HG03439 (cell line): ENCODE data around the gene CDKAL1.
"Not testable (repeated sequence)": the region's sequence is repeated elsewhere in the genome, so short reads cannot be mapped to it uniquely, and the experiment has no call there.

Experiments
- ATAC-seq: cut with Tn5 transposase; IDR thresholded peaks from one replicate; pipeline ENCODE4 v1.9.1; 2021; ENCODE audit warnings: mild to moderate bottlenecking, moderate library complexity; ENCODE audit not compliant: unreplicated experiment

CDKAL1 gene

GRCh38 chr6:21049148-21049547, 514.9 kb downstream of the CDKAL1 start:
- no peak for ATAC-seq

GRCh38 chr6:21049572-21049971, 515.3 kb downstream of the CDKAL1 start:
- ATAC-seq: no peak

- ATAC-seq: no peak
Measured at GRCh38 chr6:21050935-21051334, 516.7 kb downstream of the CDKAL1 start.

GRCh38 chr6:21051777-21052176, 517.5 kb downstream of the CDKAL1 start:
- ATAC-seq: no peak

DNA sequence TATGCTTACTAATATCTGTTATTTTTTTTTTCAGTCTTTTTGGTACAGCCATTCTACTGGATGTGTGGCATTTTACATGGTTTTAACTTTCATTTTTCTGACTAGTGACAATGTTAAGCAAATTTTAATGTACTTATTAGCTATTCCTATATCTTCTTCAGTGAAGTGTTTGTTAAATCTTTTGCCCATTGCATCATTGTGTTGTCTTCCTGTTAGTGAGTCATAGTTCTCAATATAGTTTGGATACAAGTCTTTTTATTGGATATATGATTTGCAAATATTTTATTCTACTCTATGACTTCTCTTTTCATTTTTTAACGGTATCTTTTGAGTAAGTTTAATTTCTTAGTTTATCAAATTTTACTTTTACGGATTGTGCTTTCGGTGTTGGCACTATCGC, 519.4 kb downstream of the CDKAL1 start:
- no peak for ATAC-seq

DNA sequence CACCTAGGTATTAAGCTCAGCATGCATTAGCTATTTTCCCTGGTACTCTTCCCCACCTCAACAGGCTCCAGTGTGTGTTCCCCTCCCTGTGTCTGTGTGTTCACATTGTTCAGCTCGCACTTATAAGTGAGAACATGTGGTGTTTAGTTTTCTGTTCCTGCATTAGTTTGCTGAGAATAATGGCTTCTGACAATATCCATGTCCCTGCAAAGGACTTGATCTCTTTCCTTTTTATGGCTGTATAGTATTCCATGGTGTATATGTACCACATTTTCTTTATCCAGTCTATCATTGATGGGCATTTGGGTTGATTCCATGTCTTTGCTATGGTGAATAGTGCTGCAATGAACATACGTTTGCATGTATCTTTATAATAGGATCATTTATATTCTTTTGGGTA, 521.2 kb downstream of the CDKAL1 start:
- not testable (repeated sequence) for ATAC-seq

DNA sequence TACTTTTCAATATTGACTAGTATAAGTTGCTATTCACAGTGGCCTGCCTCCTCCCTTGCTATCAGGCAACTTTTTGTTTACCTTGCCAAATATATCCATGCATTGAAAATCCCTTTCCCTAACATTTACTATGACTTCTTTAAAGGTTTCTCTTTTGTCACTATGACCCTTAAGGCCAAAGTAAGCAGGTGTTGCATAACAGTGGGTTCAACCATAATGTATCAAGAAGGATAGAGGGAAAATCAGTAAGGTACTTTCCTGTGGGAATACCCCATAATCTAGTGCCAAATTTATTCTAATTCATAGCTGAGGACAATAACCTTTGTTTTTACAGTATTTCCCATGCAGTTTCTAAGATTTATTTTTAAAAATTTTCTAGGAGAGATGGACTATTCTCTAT, 527.6 kb downstream of the CDKAL1 start:
- no peak for ATAC-seq

- no peak for ATAC-seq
Measured at GRCh38 chr6:21064756-21065340, 530.6 kb downstream of the CDKAL1 start.

GRCh38 chr6:21067521-21067920, 533.3 kb downstream of the CDKAL1 start:
- no peak for ATAC-seq

DNA sequence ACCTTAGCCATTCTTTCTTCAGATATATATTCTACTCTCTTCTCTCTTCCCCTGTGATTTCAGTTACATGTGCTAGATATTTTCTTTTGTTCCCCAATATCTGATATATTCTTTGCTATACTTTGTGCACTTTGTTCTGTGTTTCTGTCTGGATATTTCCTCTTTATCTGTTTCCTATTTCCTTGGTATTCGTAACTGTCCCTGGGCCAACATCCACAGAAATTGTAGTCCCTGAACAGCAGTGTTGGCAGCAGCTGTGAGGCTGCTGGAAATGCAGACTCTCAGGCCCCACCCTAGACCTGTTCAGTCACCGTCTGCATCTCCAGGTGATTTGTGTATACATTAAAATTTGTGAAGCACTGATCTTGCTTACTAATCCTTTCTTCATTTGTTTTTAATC, 536.4 kb downstream of the CDKAL1 start:
- no peak for ATAC-seq

GRCh38 chr6:21071780-21072468, 537.7 kb downstream of the CDKAL1 start:
- ATAC-seq: no peak

- ATAC-seq: no peak
Measured at GRCh38 chr6:21073318-21073839, 539.1 kb downstream of the CDKAL1 start.

DNA sequence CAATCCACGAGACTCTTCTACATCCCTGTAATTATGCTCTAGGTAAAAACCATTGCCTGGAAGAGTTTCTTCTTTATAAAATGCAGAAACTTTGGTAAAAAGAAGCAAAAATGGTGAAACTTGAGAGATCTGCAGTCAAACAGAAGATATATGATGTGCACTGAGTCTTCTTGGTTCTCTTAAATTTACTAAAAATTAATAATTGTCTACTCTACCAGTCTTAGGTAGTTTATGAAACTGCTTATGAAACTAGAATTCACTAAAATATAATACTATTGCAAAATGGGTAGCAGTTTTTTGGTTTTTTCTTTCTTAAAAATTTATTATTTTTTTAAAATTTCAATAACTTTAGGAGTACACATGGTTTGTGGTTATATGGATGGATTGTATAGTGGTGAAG, 540.2 kb downstream of the CDKAL1 start:
- no peak for ATAC-seq

DNA sequence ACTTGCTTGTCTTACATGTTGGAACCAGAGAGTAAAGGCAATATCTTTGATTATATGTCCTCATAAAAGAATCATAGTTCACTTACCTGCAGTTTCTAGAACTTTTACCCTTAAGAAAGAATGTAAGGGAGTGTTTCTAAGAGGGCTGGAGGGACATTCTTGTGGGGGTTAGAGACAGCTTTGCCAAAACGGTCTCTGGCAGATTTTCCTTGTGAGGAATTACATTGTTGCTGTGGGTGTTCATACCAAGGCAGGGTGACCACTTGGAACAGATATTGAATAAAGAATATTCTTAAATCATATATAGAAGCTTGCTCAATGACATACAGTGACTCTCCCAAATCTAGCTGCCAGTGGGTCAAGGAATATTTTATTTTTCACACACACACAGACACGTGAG, 541.7 kb downstream of the CDKAL1 start:
- ATAC-seq: no peak

DNA sequence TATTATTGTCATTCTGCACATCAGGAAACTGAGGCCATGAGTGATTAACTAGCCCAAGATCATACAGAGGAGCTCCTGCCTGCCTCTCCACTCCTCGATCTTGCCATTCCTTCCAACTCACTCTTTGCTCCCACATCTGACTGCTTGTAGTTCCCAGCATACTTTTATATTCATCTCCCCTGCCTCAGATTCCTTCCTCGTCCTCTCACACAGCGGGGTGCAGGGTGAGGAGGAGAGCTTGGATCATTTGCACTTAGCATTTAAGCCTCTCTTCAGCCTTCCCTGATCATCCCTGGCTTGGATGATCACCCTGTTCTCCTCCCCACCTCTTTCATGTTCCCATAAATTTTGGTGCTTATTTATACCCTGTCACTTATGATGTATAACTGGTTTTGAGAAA, 544.2 kb downstream of the CDKAL1 start:
- ATAC-seq: no peak

DNA sequence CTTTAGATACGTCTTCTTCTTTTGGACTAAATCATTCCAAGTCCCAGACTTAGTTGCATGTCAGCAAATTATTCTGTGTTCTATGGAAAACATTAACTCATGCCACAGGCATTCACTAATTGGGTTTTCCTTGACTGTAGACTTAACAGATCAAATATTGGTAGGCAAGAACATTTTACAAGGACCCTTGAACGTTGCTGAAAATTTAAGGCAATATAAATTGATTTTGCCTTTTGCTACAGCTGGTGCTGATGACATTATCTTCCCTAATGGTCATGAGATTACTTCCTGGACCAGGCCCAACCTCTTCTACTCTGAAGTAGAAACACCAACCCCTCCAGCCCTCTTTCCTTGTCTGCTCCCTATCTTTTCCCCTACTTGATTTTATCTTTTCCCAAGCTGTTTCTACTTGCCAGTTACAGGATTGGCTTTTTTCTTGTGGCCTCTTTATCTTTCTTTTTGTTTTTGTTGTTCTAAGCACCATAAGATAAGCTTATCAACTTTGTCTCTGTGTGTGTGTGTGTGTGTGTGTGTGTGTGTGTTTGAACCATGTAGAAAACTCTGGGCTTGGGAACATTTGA, 545.3 kb downstream of the CDKAL1 start:
- ATAC-seq: no peak

DNA sequence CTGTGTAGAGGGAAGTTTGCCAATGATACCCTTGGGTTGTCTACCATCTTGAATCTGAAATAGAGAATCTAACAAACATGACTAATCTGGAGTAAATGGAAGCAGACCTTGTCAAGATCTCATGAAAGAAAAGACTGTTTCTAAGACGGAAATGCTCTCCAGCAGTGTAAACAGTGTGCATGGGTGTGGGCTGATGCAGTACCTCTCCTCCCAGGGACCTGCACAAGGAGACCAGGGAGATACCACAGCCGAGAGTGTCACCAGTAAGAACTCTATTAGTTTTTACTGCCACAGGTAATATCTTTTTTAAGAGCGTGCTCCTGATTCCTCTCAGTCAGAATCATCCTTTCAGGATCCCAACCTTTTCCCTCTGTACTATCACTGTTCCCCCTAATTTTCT, 546.0 kb downstream of the CDKAL1 start:
- no peak for ATAC-seq

GRCh38 chr6:21082091-21082490, 547.8 kb downstream of the CDKAL1 start:
- ATAC-seq: no peak

DNA sequence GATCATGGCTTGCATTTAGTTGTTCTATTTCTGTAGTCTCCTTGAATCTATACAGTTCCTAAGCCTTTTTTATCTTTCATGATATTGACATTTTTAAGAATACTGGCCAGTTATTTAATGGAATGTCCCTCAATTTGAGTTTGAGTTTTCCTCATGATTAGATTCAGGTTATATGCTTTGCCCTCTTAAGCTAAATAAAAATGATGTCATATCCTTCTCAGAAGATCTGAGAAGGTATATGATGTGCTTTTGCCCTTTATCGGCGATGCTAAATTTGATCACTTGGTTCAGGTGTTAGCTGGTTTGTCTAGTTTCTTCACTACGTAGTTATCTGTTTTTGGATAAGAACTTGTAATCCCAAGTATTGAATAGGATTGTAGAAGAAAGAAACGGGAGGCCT, 549.5 kb downstream of the CDKAL1 start:
- ATAC-seq: no peak

DNA sequence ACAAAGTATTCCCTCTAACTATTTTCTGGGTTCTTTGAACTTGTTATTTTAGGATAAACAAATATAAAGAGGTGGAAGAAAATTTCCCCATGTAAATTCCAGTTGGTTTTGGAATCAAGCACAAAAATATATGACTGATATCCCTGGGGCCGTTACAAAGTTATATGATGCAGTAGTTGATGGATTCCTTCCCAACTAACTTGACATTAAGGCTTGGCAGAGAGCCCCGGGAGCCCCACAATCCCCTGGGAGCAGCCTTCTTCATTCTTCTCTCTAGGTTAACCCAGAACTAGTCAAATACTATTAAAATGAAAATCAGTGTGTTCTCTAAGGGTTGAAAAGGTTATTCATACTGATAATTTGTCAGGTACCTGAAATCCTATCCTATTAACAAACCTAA, 550.4 kb downstream of the CDKAL1 start:
- ATAC-seq: no peak

- no peak for ATAC-seq
Measured at GRCh38 chr6:21085211-21085610, 551.0 kb downstream of the CDKAL1 start.

DNA sequence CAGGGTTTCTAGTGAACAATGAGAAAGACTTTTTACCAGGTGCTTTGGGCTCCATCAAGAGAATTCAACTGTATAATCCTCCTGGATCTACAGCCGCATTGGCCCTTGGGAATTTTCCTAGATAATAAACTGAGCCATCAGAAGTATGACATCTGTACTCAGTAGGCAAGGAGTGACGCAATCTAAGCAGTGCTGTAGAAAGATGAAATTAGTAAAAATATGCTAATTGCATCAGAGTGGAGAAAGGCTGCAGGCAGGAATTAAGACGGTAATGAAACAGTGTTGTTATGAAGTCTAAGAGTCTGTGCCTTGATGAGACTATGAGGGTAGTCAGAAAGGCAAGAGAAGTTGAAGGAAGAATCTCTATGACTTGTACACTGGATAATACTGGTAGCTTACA, 551.4 kb downstream of the CDKAL1 start:
- no peak for ATAC-seq
